Breast epithelium (tissue), 3 donors: ENCODE results near the gene DENND4B.
"Not testable (repeated sequence)": the region's sequence is repeated elsewhere in the genome, so short reads cannot be mapped to it uniquely, and the experiment has no call there.

Experiments used
- CTCF ChIP-seq, 3 donors: fragments of 450-650 bp; IDR thresholded peaks; one replicate each; pipeline ENCODE4 v1.5.1; 2016 to 2017; ENCODE audit warnings: antibody characterized with exemption in 3 of 3, mild to moderate bottlenecking in 3 of 3, moderate library complexity in 3 of 3
- POLR2A ChIP-seq: fragments of 450-650 bp; IDR thresholded peaks from one replicate; pipeline ENCODE4 v1.6.1; 2016; ENCODE audit warnings: antibody characterized with exemption, mild to moderate bottlenecking, moderate library complexity
- POLR2AphosphoS5 ChIP-seq, 3 donors: sonication (generic); formaldehyde crosslinking; IDR thresholded peaks; one replicate each; pipeline ENCODE4 v1.6.1; 2017; ENCODE audit warnings: antibody characterized with exemption in 3 of 3

- not testable (repeated sequence) for TF ChIP-seq CTCF (IDR thresholded peaks at IDR 0.05); POLR2AphosphoS5 (IDR thresholded peaks at IDR 0.05); POLR2A
These were observed 55.5 kb downstream of the DENND4B start for GRCh38 chr1:153891042-153891441.
